H1 (cell line): ENCODE measurements around the gene ONECUT3. TPM values are rescaled to one million over a fixed set of nuclear protein-coding genes. Genes with fewer than 3 reads are reported as not detected.

Experiments used
- CTCF ChIA-PET: fragments of 300-600 bp; sonication (Branson Sonifier 250); formaldehyde crosslinking; loops from one replicate; lab custom pipeline; 2021; ENCODE audit not compliant: partially characterized antibody; lab: Charles Lee
- POLR2A ChIA-PET: fragments of 300-600 bp; sonication (Branson Sonifier 250); formaldehyde crosslinking; loops from one replicate; lab custom pipeline; 2021; ENCODE audit warnings: inconsistent platforms; ENCODE audit not compliant: partially characterized antibody; lab: Charles Lee
- DNase-seq, 2 experiments: peaks; one replicate each; pipeline versions ENCODE4 v3.0.0 to v3.0.0-alpha.2; 2010 to 2022; ENCODE audit warnings: low spot score in 2 of 2, low read depth in 1 of 2, mixed read lengths in 1 of 2
- FAIRE-seq: peaks from 2 replicates; lab custom pipeline; 2011; peaks lifted over from hg19 to GRCh38; lab: Jason Lieb, UNC
- H2AFZ ChIP-seq: 2 replicates; pipeline ENCODE4 v1.8.1; 2012; ENCODE audit warnings: low read length, inconsistent platforms
- H2AK5ac ChIP-seq: 2 replicates; pipeline ENCODE4 v1.6.1; 2013; ENCODE audit warnings: low read depth, low read length
- H2BK120ac ChIP-seq: replicated peaks from 2 replicates; pipeline ENCODE3; 2013; ENCODE audit warnings: low read depth, low read length, inconsistent platforms
- H2BK12ac ChIP-seq: 2 replicates; pipeline ENCODE4 v1.6.1; 2013; ENCODE audit warnings: low read depth, low read length
- H2BK15ac ChIP-seq: 2 replicates; pipeline ENCODE4 v1.6.1; 2013; ENCODE audit warnings: low read length
- H2BK20ac ChIP-seq: 2 replicates; pipeline ENCODE4 v1.6.1; 2013; ENCODE audit warnings: low read length
- H2BK5ac ChIP-seq: 2 replicates; pipeline ENCODE4 v1.6.1; 2013; ENCODE audit warnings: low read depth, low read length
- H3K14ac ChIP-seq: 2 replicates; pipeline ENCODE4 v1.6.1; 2013; ENCODE audit warnings: inconsistent platforms; ENCODE audit not compliant: insufficient read length
- H3K18ac ChIP-seq: 2 replicates; pipeline ENCODE4 v1.6.1; 2013; ENCODE audit warnings: low read length; ENCODE audit errors: extremely low read depth
- H3K23ac ChIP-seq: 2 replicates; pipeline ENCODE4 v1.6.1; 2013; ENCODE audit warnings: inconsistent platforms; ENCODE audit not compliant: insufficient read length
- H3K23me2 ChIP-seq: 2 replicates; pipeline ENCODE4 v1.6.1; 2013; ENCODE audit warnings: low read depth, low read length
- H3K27ac ChIP-seq: 2 replicates; pipeline ENCODE4 v1.6.1; 2011; ENCODE audit warnings: low read depth, low read length, inconsistent platforms
- H3K27me3 ChIP-seq, 4 experiments: replicated peaks in 1 of 4; 1 replicate in 1 of 4; 2 replicates in 3 of 4; pipeline versions ENCODE4 v1.6.1 to v1.8.1; 2011 to 2013; ENCODE audit warnings: low read length in 3 of 4, mild to moderate bottlenecking in 3 of 4, inconsistent platforms in 2 of 4, mixed read lengths in 2 of 4, moderate library complexity in 1 of 4; ENCODE audit not compliant: control insufficient read depth in 3 of 4, insufficient read depth in 3 of 4; ENCODE audit errors: extremely low read depth in 1 of 4
- H3K36me3 ChIP-seq, 4 experiments: 2 replicates each; pipeline versions ENCODE4 v1.6.1 to v1.8.1; 2011 to 2013; ENCODE audit warnings: mild to moderate bottlenecking in 4 of 4, low read length in 3 of 4, moderate library complexity in 2 of 4, control low read depth in 1 of 4, inconsistent platforms in 1 of 4; ENCODE audit not compliant: insufficient read depth in 4 of 4, control insufficient read depth in 2 of 4
- H3K4ac ChIP-seq: replicated peaks from 2 replicates; pipeline ENCODE3; 2013; ENCODE audit warnings: low read length, low read depth, mixed read lengths, inconsistent platforms; ENCODE audit not compliant: insufficient read length
- H3K4me1 ChIP-seq, 4 experiments: replicated peaks in 1 of 4; 1 replicate in 1 of 4; 2 replicates in 3 of 4; pipeline versions ENCODE4 v1.6.1 to v1.8.1; 2011 to 2013; ENCODE audit warnings: low read length in 3 of 4, inconsistent platforms in 2 of 4, mixed read lengths in 1 of 4; ENCODE audit not compliant: insufficient read depth in 4 of 4, control insufficient read depth in 3 of 4
- H3K4me2 ChIP-seq, 2 experiments: 2 replicates each; pipeline versions ENCODE4 v1.6.1 to v1.8.1; 2011 to 2013; ENCODE audit warnings: low read depth in 2 of 2, low read length in 2 of 2, control low read depth in 1 of 2, inconsistent platforms in 1 of 2, mild to moderate bottlenecking in 1 of 2; ENCODE audit not compliant: insufficient read depth in 1 of 2
- H3K4me3 ChIP-seq, 4 experiments: fragments of 200-600, 300-600 bp in 1 of 4; sonication (generic), shearing (Covaris generic), sonication (Bioruptor Twin) in 1 of 4; 2 replicates each; pipeline versions ENCODE4 v1.5.1 to v1.8.1; 2011 to 2016; ENCODE audit warnings: low read length in 4 of 4, low read depth in 3 of 4, control low read depth in 2 of 4, inconsistent platforms in 2 of 4, mild to moderate bottlenecking in 2 of 4, mixed read lengths in 1 of 4, moderate library complexity in 1 of 4; ENCODE audit not compliant: insufficient read depth in 2 of 4; ENCODE audit errors: extremely low read depth in 1 of 4
- H3K56ac ChIP-seq: replicated peaks from 2 replicates; pipeline ENCODE3; 2013; ENCODE audit warnings: low read depth, mild to moderate bottlenecking, mixed read lengths, low read length, inconsistent platforms; ENCODE audit not compliant: insufficient read length
- H3K79me1 ChIP-seq: 2 replicates; pipeline ENCODE4 v1.6.1; 2013; ENCODE audit warnings: low read depth, low read length, control low read depth
- H3K79me2 ChIP-seq, 2 experiments: 2 replicates each; pipeline versions ENCODE4 v1.6.1 to v1.8.1; 2012 to 2013; ENCODE audit warnings: low read length in 2 of 2, mild to moderate bottlenecking in 2 of 2, inconsistent platforms in 1 of 2; ENCODE audit not compliant: insufficient read depth in 2 of 2, control insufficient read depth in 1 of 2
- H3K9ac ChIP-seq, 4 experiments: replicated peaks in 1 of 4; 1 replicate in 1 of 4; 2 replicates in 3 of 4; pipeline versions ENCODE4 v1.6.1 to v1.8.1; 2011 to 2013; ENCODE audit warnings: low read depth in 3 of 4, low read length in 3 of 4, control low read depth in 2 of 4, mild to moderate bottlenecking in 2 of 4, moderate library complexity in 2 of 4, inconsistent platforms in 1 of 4; ENCODE audit errors: extremely low read depth in 1 of 4
- H3K9me3 ChIP-seq, 2 experiments: 2 replicates each; pipeline versions ENCODE4 v1.6.1 to v1.8.1; 2012 to 2013; ENCODE audit warnings: mild to moderate bottlenecking in 2 of 2, moderate library complexity in 2 of 2, control low read depth in 1 of 2, inconsistent platforms in 1 of 2, low read depth in 1 of 2, low read length in 1 of 2, mixed read lengths in 1 of 2; ENCODE audit not compliant: insufficient read depth in 2 of 2
- H4K20me1 ChIP-seq, 2 experiments: replicated peaks in 1 of 2; 2 replicates each; pipeline versions ENCODE3 to v1.8.1; 2011 to 2013; ENCODE audit warnings: inconsistent platforms in 2 of 2, low read length in 2 of 2, mild to moderate bottlenecking in 1 of 2; ENCODE audit not compliant: insufficient read depth in 2 of 2, control insufficient read depth in 1 of 2
- H4K5ac ChIP-seq: 2 replicates; pipeline ENCODE4 v1.6.1; 2013; ENCODE audit warnings: low read length, low read depth, mixed read lengths, inconsistent platforms; ENCODE audit not compliant: insufficient read length
- H4K8ac ChIP-seq: 2 replicates; pipeline ENCODE4 v1.8.0; 2013; ENCODE audit warnings: mild to moderate bottlenecking, moderate library complexity, low read length, inconsistent platforms; ENCODE audit not compliant: insufficient read depth; ENCODE audit errors: extremely low read depth
- H4K91ac ChIP-seq: replicated peaks from 2 replicates; pipeline ENCODE3; 2013; ENCODE audit warnings: low read length, mixed read lengths, inconsistent platforms; ENCODE audit not compliant: insufficient read length
- ATF3 ChIP-seq: IDR thresholded peaks from 2 replicates; pipeline ENCODE4 v1.6.1; 2011; ENCODE audit warnings: low read depth, mild to moderate bottlenecking, low read length; ENCODE audit not compliant: insufficient read depth
- CHD2 ChIP-seq: IDR thresholded peaks from 2 replicates; pipeline ENCODE4 v1.6.1; 2012; ENCODE audit warnings: low read length, improper control_type of control experiment
- CTCF ChIP-seq, 3 experiments: IDR thresholded peaks; 1 replicate in 2 of 3; 2 replicates in 1 of 3; pipeline versions ENCODE4 v1.5.1 to v1.6.1; 2011; ENCODE audit warnings: low read length in 3 of 3, mild to moderate bottlenecking in 3 of 3, inconsistent platforms in 2 of 3, low read depth in 1 of 3, moderate library complexity in 1 of 3; ENCODE audit not compliant: insufficient read depth in 1 of 3; ENCODE audit errors: control extremely low read depth in 1 of 3
- POU5F1 ChIP-seq: IDR thresholded peaks from 2 replicates; pipeline ENCODE4 v1.6.1; 2011; ENCODE audit warnings: low read depth, mild to moderate bottlenecking, low read length, moderate library complexity
- RAD21 ChIP-seq, 2 experiments: IDR thresholded peaks in 1 of 2; conservative IDR thresholded peaks in 1 of 2; 2 replicates each; pipeline ENCODE4 v1.6.1; 2011; ENCODE audit warnings: low read depth in 2 of 2, low read length in 2 of 2, improper control_type of control experiment in 1 of 2, inconsistent platforms in 1 of 2, mild to moderate bottlenecking in 1 of 2, moderate library complexity in 1 of 2
- RBBP5 ChIP-seq: IDR thresholded peaks from 2 replicates; pipeline ENCODE4 v1.7.1; 2012; ENCODE audit warnings: low read depth, mild to moderate bottlenecking, inconsistent platforms, low read length, moderate library complexity, borderline replicate concordance
- SIN3A ChIP-seq, 2 experiments: IDR thresholded peaks in 1 of 2; conservative IDR thresholded peaks in 1 of 2; 2 replicates each; pipeline ENCODE4 v1.6.1; 2011 to 2012; ENCODE audit warnings: low read length in 2 of 2, improper control_type of control experiment in 1 of 2, low read depth in 1 of 2, mild to moderate bottlenecking in 1 of 2
- SP4 ChIP-seq: IDR thresholded peaks from 2 replicates; pipeline ENCODE4 v1.6.1; 2012; ENCODE audit warnings: low read length, inconsistent platforms
- SUZ12 ChIP-seq: fragments of 200-600 bp; sonication (generic); IDR thresholded peaks from 2 replicates; pipeline ENCODE4 v1.6.1; 2012; ENCODE audit warnings: mild to moderate bottlenecking, inconsistent platforms, low read length, moderate library complexity, mixed read lengths
- WGBS, 2 experiments: shearing (Covaris generic) in 1 of 2; methylation state at CpG; one replicate each; pipeline versions ENCODE4 v1.1.6 to v1.1.7; 2013 to 2015; ENCODE audit warnings: low lambda C conversion rate in 2 of 2, mixed read lengths in 2 of 2, inconsistent platforms in 1 of 2, low coverage in 1 of 2, missing lambda C conversion rate in 1 of 2; ENCODE audit not compliant: insufficient replicate concordance in 2 of 2, insufficient coverage in 1 of 2, insufficient read length in 1 of 2; ENCODE audit errors: extremely low coverage in 1 of 2, missing lambda C conversion rate in 1 of 2; 5-methylcytosine and 5-hydroxymethylcytosine counted together
- polyA plus RNA-seq, 7 experiments: library from polyadenylated mRNA; depleted of rRNA in 3 of 7; stranded (reverse) in 5 of 7; unstranded in 2 of 7; fragments of >200 nt in 5 of 7; fragments of 200-250 nt in 2 of 7; gene quantifications; 1 replicate in 5 of 7; 2 replicates in 1 of 7; 4 replicates in 1 of 7; pipeline versions ENCODE4 v1.2.1 to v1.2.3, GENCODE V29; 2011 to 2013; ENCODE audit warnings: missing spikeins in 2 of 7, mixed read lengths in 2 of 7
- total RNA-seq: library from RNA; stranded (reverse); fragmentation: NEBNext Ultra II Directional; extraction: Animal tissue kit (Norgen Biotek cat#: 25700); gene quantifications from 2 replicates; pipeline ENCODE4 v1.2.1, GENCODE V29; 2021

Gene ONECUT3
- total and polyA plus RNA-seq, 2 of the 8 experiments (the other 6 are each of a cell fraction or from before 2014, with no cell fraction given), result not detected

GRCh38 chr19:1760020-1760419 is 6.7 kb downstream of the ONECUT3 start:
- Histone ChIP-seq H4K20me1 (peaks cover 13 to 39% of the 10 kb centered on the region in 2 experiments), H3K23ac (no peak overlapping the region), H3K27me3 (peaks cover 98 to 100% (median 100%) of the 10 kb centered on the region in 4 experiments), H2BK12ac (peak overlapping the region; percentile 68; the same call in 1 of the 2 replicates), H3K18ac (no peak overlapping the region), H3K14ac (no peak overlapping the region), H3K9ac (no peak overlapping the region), H2BK5ac (no peak overlapping the region), H4K91ac (no peak overlapping the region), H2AFZ (no peak overlapping the region), H2AK5ac (no peak overlapping the region), H3K4me2 (peak overlapping the region in 1 of 2 experiments; percentile 7; a peak in 1 of 4 replicates), H3K9me3 (peaks cover 0 to 2% of the 10 kb centered on the region in 2 experiments; a peak in 1 of 4 replicates), H3K27ac (no peak overlapping the region), H3K36me3 (peaks cover 0 to 9% (median 0%) of the 10 kb centered on the region in 4 experiments; a peak in 1 of 8 replicates), H4K5ac (no peak overlapping the region), H2BK20ac (peak overlapping the region; percentile 80; the same call in 1 of the 2 replicates), H2BK15ac (no peak overlapping the region), H3K79me2 (no peaks in the 10 kb centered on the region), H3K56ac (no peak overlapping the region), H3K4me1 (peaks cover 0 to 25% (median 13%) of the 10 kb centered on the region in 4 experiments; a peak in 6 of 7 replicates), H3K4me3 (no peak overlapping the region), H3K79me1 (no peaks in the 10 kb centered on the region), H2BK120ac (no peak overlapping the region), H3K23me2 (no peaks in the 10 kb centered on the region), H3K4ac (peak overlapping the region; percentile 78), H4K8ac (no peak overlapping the region)
- no peak for FAIRE-seq
- CTCF ChIA-PET, result interaction anchor here (0.8 to 3.7 kb wide), 8 partner anchors 10 to 214 kb away, joined by 3 to 22 read pairs (median 4); no protein-coding TSS in a partner anchor
- peak in 1 of 2 experiments; percentile 62 for DNase-seq
- 13% methylated on average over 12 of the region's 17 CpGs; no CpG with 5 or more reads in 1 of the 2 experiments for WGBS, 2 experiments
- POLR2A ChIA-PET, result interaction anchor here (1.1 to 3.4 kb wide), 3 partner anchors 10 to 78 kb away, joined by 3 to 21 read pairs (median 5); no protein-coding TSS in a partner anchor
- TF ChIP-seq RBBP5 (no peak), SIN3A (conservative IDR thresholded peaks at IDR 0.05 in 1 of 2, IDR thresholded peaks at IDR 0.05 in 1 of 2; ENCODE audit: low read depth in 1 of 2, low read length in 2 of 2) (no peak), CTCF (IDR thresholded peaks at IDR 0.05; ENCODE audit: control extremely low read depth in 1 of 3, insufficient read depth in 1 of 3, low read depth in 1 of 3, low read length in 3 of 3) (no peak), ATF3 (no peak), POU5F1 (no peak), RAD21 (IDR thresholded peaks at IDR 0.05 in 1 of 2, conservative IDR thresholded peaks at IDR 0.05 in 1 of 2; ENCODE audit: low read depth in 2 of 2, low read length in 2 of 2) (no peak), SP4 (no peak), CHD2 (no peak), SUZ12 (peak; percentile 44; the same call in 1 of the 2 replicates)
